CD4-positive, alpha-beta T cell treated with Interleukin-1 beta for 1 hour (primary cell): ENCODE measurements around the gene CRYBA2.

Experiments used
- DNase-seq, 2 donors: peaks; one replicate each; pipeline ENCODE4 v3.0.0-alpha.2; 2020 to 2022

Gene CRYBA2

GRCh38 chr2:219022616-219023015 lies 29.4 kb upstream of the CRYBA2 start:
- DNase-seq = no peak

GRCh38 chr2:219022041-219022440 lies 28.8 kb upstream of the CRYBA2 start:
- DNase-seq = no peak

GRCh38 chr2:219021591-219021990 lies 28.4 kb upstream of the CRYBA2 start:
- DNase-seq = no peak

- no peak for DNase-seq
These were observed 27.6 kb upstream of the CRYBA2 start for GRCh38 chr2:219020604-219021365.

- DNase-seq = no peak
These were observed 26.2 kb upstream of the CRYBA2 start for GRCh38 chr2:219019436-219019835.

GRCh38 chr2:219018726-219019125 lies 25.5 kb upstream of the CRYBA2 start:
- DNase-seq = no peak

GRCh38 chr2:219018286-219018685 lies 25.1 kb upstream of the CRYBA2 start:
- DNase-seq = no peak

- DNase-seq = no peak
These were observed 24.1 kb upstream of the CRYBA2 start for GRCh38 chr2:219017201-219017931.

GRCh38 chr2:219016721-219017120 lies 23.5 kb upstream of the CRYBA2 start:
- no peak for DNase-seq

- DNase-seq = no peak
These were observed 17.7 kb upstream of the CRYBA2 start for GRCh38 chr2:219010873-219011272.

GRCh38 chr2:219010162-219010756 lies 17.0 kb upstream of the CRYBA2 start:
- DNase-seq = no peak

GRCh38 chr2:219009294-219009693 lies 16.1 kb upstream of the CRYBA2 start:
- no peak for DNase-seq

GRCh38 chr2:219003979-219004378 lies 10.8 kb upstream of the CRYBA2 start:
- DNase-seq = no peak

GRCh38 chr2:219003267-219003634 lies 10.0 kb upstream of the CRYBA2 start:
- DNase-seq = no peak

GRCh38 chr2:219002395-219003266 lies 9.4 kb upstream of the CRYBA2 start:
- peak in 1 of 2 donors; percentile 34 for DNase-seq

GRCh38 chr2:219001577-219002394 lies 8.6 kb upstream of the CRYBA2 start:
- DNase-seq = no peak

GRCh38 chr2:219001100-219001576 lies 7.9 kb upstream of the CRYBA2 start:
- no peak for DNase-seq

- DNase-seq = no peak
These were observed 7.3 kb upstream of the CRYBA2 start for GRCh38 chr2:219000569-219000960.

GRCh38 chr2:218999881-219000568 lies 6.8 kb upstream of the CRYBA2 start:
- DNase-seq = no peak

- no peak for DNase-seq
These were observed 6.0 kb upstream of the CRYBA2 start for GRCh38 chr2:218999021-218999880.
